Measurements from ENCODE around the gene ID4.

Gene ID4

DNA sequence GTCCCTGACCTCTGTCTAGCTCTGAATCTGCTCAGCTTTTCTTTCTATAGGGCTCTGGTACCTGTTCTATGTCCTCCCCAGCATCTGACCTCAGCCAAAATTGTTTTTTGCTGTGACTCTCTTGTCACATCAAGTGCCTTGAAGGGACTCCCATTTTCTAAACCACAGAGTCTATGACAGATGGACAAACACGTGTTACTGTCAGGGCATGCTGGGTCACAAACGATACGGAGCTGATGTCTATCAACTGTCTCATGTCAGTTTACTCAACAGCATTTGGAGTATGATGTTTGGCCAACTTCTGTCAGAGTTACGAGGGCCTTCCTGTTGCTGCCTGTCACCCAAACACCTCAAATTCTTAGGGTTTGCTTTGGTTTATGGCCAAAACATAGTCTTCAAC is 20.5 kb downstream of the ID4 start:
- DNase-seq (ENCODE audit: low spot score), result no peak

DNA sequence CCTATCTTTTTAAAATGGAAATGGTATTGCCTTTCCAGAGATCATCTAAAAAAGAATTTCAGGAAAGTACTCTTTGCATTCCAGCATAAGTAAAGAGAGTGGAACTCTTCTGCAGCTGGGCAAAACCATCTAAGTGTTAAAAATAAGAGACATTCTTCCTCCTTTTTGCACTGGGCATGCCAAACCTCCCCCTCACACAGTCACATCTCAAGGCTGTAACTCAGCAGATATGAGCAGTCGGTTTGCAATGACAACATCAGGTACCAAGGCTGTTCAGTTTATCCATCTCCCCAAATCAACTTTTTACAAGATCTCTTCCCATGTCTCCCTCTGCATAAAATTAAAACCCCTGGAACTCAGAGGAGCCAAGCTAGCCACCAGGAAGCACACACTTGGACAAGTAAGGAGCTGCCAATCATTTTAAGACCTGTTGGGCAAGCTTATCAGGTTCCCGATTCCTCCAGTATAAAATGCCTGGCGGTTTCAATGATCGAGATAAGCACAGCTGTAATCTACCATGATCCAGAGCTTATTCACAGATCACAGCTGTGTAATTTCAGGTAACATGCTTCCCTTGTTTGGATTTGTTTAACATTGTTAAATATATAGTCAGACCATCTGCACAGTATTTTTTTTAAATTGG is 23.2 kb downstream of the ID4 start:
- DNase-seq (ENCODE audit: low spot score), result no peak

DNA sequence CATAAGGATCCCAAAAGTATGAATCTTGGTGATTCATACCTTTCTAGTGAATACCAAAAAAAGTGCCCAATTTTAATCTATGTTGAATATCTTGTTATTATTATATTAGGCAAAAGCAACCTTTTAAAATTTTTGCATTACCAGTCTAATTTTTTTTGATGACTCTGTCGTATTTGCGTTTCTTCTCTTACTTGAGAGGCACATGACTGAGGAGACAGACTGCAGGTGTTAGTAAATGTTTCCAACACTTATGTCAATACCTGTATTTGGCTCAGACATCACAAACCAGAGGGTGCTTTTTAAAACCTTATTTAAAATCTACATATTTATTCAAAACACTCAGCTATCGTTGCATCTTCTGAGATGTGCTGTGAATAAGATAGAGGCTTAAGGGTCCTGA is 27.1 kb downstream of the ID4 start:
- no peak for DNase-seq (ENCODE audit: low spot score)

DNA sequence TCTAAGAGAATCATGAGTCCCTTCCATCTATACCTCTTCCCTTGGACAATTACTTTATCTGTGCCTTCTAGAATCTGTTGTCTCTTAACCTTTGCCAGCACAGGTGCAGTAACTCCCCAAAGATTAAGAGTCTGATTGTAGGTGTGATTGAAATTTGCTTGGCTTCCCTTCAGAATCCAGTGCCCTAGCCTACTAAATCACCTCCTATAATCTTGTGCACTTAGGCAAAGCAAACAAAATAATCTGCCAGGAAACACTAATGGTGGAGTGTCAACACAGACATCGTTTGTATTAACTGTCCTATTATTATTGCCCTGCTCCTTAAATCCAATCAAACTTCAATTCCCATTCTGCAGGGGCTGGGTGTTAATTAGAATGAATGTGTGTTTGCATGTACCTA is 28.0 kb downstream of the ID4 start:
- DNase-seq (ENCODE audit: low spot score), result no peak

DNA sequence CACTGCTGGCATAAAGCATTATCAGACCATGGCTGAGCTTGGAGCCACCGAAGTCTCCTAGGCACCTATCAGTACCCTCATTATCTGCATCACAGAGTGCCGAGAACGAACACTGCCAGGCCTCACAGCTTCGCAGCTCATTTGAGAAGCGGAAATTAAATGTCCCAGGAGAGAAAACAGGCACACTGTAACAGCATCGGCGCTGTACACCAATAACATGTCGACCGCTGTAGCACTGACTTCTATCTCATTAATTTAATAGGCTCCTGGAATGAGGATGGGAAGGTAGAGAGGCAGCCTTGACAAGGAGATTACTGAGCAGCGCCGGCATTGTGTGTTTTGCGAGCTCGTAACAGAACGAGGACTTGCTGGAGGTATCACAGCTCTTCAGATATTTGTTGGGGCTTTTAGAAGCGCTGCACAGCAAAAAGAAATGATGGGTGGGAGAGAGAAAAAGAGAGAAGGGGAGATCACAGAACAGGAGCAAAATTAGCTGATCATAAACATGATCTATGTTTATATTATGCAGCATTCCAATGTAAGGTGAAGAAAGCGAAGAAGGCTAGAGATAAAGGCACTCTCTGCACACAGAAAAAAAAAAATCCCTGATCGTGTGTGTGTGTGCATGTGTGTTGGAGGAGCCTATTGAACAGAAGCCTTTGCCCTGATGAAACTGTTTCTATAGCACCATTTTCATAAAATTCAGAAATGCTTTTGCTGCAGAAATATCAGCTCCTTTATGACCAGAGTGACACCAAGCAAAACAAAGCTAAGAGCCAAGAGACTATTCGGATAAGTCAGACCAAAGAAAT is 29.2 kb downstream of the ID4 start:
- no peak for DNase-seq (ENCODE audit: low spot score)

DNA sequence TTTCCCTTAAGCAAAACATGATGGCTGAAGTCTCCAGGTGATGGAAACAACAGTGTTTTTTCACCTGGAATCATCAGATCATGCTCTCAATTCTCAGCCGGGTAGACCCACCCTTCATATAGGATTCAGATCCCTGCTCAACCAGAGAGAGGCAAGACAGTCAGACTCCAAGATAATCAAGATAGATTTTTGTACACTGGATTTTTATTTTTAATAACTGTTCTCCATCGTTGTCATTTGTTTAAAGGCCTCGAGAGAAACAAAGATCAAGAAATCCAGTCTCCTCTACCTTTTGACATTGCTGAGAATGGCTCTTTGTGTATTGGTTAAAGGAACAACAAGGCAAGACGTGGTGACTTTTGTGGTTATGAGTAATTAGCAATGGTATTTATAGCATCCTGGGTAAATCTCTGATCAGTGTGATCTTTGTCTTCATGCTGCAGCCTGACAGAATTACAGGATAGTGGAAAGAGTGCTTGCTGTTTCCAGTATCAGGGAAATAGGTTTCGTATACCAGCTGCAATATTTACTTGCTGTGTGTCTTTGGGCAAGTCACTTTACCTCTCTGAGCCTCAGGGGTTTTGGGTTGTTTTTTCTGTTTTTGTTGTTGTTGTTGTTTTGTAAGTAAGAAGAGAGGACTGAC is 29.9 kb downstream of the ID4 start:
- no peak for DNase-seq (ENCODE audit: low spot score)

DNA sequence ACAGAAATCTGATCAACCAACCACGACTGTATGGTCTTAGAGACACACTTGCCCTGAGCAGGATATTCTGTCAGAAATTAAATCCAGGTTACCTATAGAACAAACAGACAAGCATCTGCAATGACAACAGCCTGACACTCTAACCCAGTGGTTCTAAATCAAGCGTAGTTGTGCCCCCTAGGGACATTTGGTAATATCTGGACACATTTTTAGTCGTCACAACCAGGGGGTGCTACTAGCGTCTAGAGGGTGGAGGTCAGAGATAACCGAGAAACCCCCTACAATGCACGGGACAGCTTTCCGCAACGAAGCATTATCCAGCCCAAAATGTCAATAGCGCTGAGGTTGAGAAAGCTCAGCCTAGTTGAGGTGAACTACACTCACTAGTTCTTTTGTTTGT is 32.3 kb downstream of the ID4 start:
- DNase-seq (ENCODE audit: low spot score), result no peak

DNA sequence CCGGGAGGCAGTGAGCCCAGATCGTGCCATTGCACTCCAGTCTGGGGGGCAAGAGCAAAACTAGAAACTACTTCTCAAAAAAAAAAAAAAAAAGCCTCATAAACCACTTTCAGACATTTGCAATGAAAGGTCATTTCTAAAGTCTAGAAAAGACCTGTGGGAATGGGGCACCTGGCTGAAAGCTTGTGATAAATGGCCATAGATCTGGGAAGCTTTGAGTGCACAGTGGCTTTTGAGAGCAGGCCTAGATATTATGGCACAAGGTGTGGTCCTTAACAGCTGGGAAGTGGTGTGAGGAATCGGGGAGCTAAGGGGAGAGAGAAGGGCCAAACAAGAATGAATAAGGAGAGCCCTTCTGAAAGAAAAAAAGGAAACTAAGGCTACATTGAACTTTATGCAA is 33.2 kb downstream of the ID4 start:
- no peak for DNase-seq (ENCODE audit: low spot score)

DNA sequence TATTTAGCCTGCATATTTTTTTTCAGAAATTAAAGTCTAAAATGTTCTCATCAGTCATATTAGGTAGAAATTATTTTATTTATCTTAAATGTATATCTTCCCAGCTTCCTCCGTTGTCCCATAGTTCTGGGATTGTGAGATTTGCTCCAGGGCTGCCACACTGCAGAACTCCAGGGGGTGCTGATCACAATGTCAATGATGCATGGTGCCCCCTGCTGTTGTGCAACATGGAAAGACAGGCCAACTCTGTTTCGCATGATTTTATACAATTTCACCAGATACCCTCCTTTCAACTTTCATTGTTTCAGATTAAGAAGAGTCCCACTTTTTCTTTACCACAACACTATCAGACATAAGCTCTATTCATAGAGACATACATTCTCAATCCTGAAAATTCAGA is 35.9 kb downstream of the ID4 start:
- no peak for DNase-seq (ENCODE audit: low spot score)

DNA sequence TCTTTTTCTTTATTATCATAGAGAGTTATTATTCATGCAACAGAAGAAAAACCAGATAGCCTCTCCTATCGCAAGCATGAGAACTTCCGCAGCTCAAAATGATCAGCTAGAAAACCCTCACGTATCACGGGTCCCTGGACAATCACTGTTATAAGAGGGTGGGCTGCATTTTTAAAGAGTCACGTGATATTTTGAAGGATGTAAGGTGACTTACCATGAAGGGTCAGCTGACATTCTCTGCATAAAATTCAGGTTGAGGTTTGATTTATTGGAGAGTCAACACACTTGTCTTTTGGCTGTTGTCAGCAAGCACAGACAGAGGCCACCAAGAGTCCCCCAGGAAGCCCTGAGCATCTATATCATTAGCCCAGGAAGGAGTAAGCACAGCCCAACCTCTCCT is 39.5 kb downstream of the ID4 start:
- DNase-seq (ENCODE audit: low spot score), result no peak

DNA sequence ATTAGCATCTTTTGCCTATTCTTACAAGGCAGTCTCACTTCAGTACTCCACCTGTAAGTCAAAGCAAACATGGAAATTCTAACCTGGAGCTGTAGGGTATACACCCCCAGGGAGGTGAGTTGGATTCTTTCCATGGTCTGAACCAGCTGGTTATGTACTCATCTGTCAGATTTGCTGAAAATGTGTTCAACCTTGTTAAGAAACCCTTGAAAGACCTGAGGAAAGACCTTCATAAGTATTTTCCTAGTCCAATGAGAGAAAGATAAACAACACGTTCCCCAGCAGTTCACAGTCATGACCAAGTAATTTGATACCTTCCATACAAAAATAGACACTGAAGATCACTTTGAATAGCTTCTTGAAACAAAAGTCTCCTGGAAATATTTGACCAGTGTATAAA is 42.5 kb downstream of the ID4 start:
- no peak for DNase-seq (ENCODE audit: low spot score)

DNA sequence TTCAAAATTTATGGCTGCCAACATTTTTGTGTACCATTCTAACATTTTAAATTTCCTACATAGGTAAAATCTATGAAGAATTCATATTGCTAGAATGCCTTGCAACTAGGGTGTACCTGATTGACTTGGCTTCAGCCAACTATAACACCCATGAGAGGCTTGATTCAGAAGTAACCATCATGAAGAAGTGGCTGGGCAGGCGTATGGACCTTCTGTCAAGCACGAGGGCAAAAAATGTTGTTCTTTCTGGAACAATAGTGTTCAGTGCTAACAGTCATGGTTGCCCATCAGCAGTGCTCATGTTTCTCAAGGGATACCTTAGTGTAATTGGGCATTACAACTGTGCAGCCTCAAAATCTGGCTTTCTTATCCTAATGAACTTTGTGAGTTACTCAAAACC is 42.9 kb downstream of the ID4 start:
- DNase-seq (ENCODE audit: low spot score), result no peak

DNA sequence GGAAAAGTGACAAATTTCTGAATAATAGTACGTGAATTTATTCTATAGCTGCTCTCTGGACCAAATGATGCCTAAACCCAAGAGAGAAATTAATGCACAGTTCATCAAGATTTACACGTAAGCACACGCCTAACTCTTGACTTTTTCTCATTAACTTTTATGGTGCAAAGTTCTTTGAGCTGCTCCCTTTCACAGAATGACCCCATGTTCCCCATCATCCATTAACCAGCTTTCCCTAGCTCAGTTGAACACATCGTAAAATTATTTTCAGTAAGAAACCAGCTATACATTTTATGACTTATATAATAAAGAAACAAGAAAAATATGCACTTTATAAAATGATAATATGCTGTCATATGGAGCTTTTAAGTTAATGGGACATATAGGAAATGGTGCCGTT is 54.3 kb downstream of the ID4 start:
- DNase-seq (ENCODE audit: low spot score), result no peak

All from putamen (tissue), 1 donor.